Measurements from ENCODE around the gene KIF25.

Gene KIF25

GRCh38 chr6:168039301-168039700, 41.8 kb downstream of the KIF25 start:
- no peak for DNase-seq

- no peak for DNase-seq
Measured at GRCh38 chr6:168039849-168040248, 42.4 kb downstream of the KIF25 start.

GRCh38 chr6:168040856-168041496, 43.5 kb downstream of the KIF25 start:
- DNase-seq: no peak

GRCh38 chr6:168041928-168042327, 44.5 kb downstream of the KIF25 start:
- no peak for DNase-seq

GRCh38 chr6:168042426-168043192, 45.1 kb downstream of the KIF25 start:
- DNase-seq: no peak

- no peak for DNase-seq
Measured at GRCh38 chr6:168043193-168043847, 45.8 kb downstream of the KIF25 start.

- DNase-seq: no peak
Measured at GRCh38 chr6:168043848-168044415, 46.5 kb downstream of the KIF25 start.

GRCh38 chr6:168044521-168045130, 47.2 kb downstream of the KIF25 start:
- DNase-seq: no peak

GRCh38 chr6:168045141-168045691, 47.7 kb downstream of the KIF25 start:
- DNase-seq: no peak

- DNase-seq: no peak
Measured at GRCh38 chr6:168045706-168046620, 48.5 kb downstream of the KIF25 start.

GRCh38 chr6:168046696-168047095, 49.2 kb downstream of the KIF25 start:
- DNase-seq: no peak

- no peak for DNase-seq
Measured at GRCh38 chr6:168047841-168048723, 50.6 kb downstream of the KIF25 start.

GRCh38 chr6:168048724-168049025, 51.2 kb downstream of the KIF25 start:
- DNase-seq: no peak

- DNase-seq: no peak
Measured at GRCh38 chr6:168049277-168049676, 51.8 kb downstream of the KIF25 start.

GRCh38 chr6:168049706-168050224, 52.3 kb downstream of the KIF25 start:
- DNase-seq: no peak

GRCh38 chr6:168050225-168050880, 52.9 kb downstream of the KIF25 start:
- no peak for DNase-seq

GRCh38 chr6:168050881-168051586, 53.6 kb downstream of the KIF25 start:
- DNase-seq: peak; percentile 9

GRCh38 chr6:168051648-168052047, 54.2 kb downstream of the KIF25 start:
- no peak for DNase-seq

- peak; percentile 64 for DNase-seq
Measured at GRCh38 chr6:168052291-168052891, 54.9 kb downstream of the KIF25 start.

Measured in NCI-H69 (cell line).